NB4 (cell line): Measurements from ENCODE around the gene ABCB1.

Source experiments
- DNase-seq: peaks from one replicate; pipeline ENCODE4 v3.0.0; 2010; ENCODE audit warnings: low read depth
- H3K4me3 ChIP-seq: one replicate; pipeline ENCODE4 v1.5.1; 2011; ENCODE audit warnings: mild to moderate bottlenecking, low read depth, low read length, moderate library complexity
- CTCF ChIP-seq: IDR thresholded peaks from one replicate; pipeline ENCODE4 v1.5.1; 2012; ENCODE audit warnings: low read depth, low read length
- MAX ChIP-seq: IDR thresholded peaks from 2 replicates; pipeline ENCODE4 v1.6.1; 2011; ENCODE audit warnings: low read depth, low read length
- MYC ChIP-seq: IDR thresholded peaks from 2 replicates; pipeline ENCODE4 v1.6.1; 2011; ENCODE audit warnings: low read depth, low read length
- POLR2A ChIP-seq: IDR thresholded peaks from 2 replicates; pipeline ENCODE4 v1.6.1; 2011; ENCODE audit warnings: mild to moderate bottlenecking; ENCODE audit not compliant: insufficient read length; ENCODE audit errors: extremely low read depth

Gene ABCB1

GRCh38 chr7:87497482-87497881 lies 103.2 kb downstream of the ABCB1 start:
- DNase-seq, result no peak
- TF ChIP-seq POLR2A (no peak), MAX (no peak), MYC (no peak), CTCF (no peak)
- no peak overlapping the region for H3K4me3 ChIP-seq

- DNase-seq, result no peak
- no peak for TF ChIP-seq MYC
- TF ChIP-seq MAX, result no peak
- no peak for TF ChIP-seq CTCF
- TF ChIP-seq POLR2A, result no peak
Observed at GRCh38 chr7:87495366-87495765, 105.3 kb downstream of the ABCB1 start.

GRCh38 chr7:87494454-87494853 lies 106.2 kb downstream of the ABCB1 start:
- H3K4me3 ChIP-seq, result no peak overlapping the region
- DNase-seq, result no peak
- no peak for TF ChIP-seq MAX
- TF ChIP-seq CTCF, result no peak
- no peak for TF ChIP-seq POLR2A
- no peak for TF ChIP-seq MYC

More at GRCh38 chr7:87495366-87495765, 105.3 kb downstream of the ABCB1 start:
- H3K4me3 ChIP-seq, result no peak overlapping the region

- DNase-seq, result no peak
- H3K4me3 ChIP-seq, result no peak overlapping the region
- TF ChIP-seq CTCF (no peak), MAX (no peak), MYC (no peak), POLR2A (no peak)
Observed at GRCh38 chr7:87483131-87483530, 117.6 kb downstream of the ABCB1 start.

GRCh38 chr7:87482115-87482514 lies 118.6 kb downstream of the ABCB1 start:
- DNase-seq, result no peak
- no peak overlapping the region for H3K4me3 ChIP-seq

More at GRCh38 chr7:87482115-87482514, 118.6 kb downstream of the ABCB1 start:
- no peak for TF ChIP-seq MYC
- TF ChIP-seq MAX, result no peak
- TF ChIP-seq POLR2A, result no peak
- no peak for TF ChIP-seq CTCF
